Midbrain (tissue), 1 donor: ENCODE data around the gene LDLRAD4.
"Not testable (repeated sequence)": the region's sequence is repeated elsewhere in the genome, so short reads cannot be mapped to it uniquely, and the experiment has no call there.

ENCODE experiments used
- DNase-seq: peaks from one replicate; lab custom pipeline; 2025; lab: John Stamatoyannopoulos, UW

The LDLRAD4 gene

GRCh38 chr18:13594551-13594950 lies 376.0 kb downstream of the LDLRAD4 start:
- no peak for DNase-seq

- DNase-seq: no peak
Observed at GRCh38 chr18:13597068-13597467, 378.5 kb downstream of the LDLRAD4 start.

GRCh38 chr18:13598591-13598990 lies 380.0 kb downstream of the LDLRAD4 start:
- no peak for DNase-seq

- no peak for DNase-seq
Observed at GRCh38 chr18:13599031-13599430, 380.5 kb downstream of the LDLRAD4 start.

GRCh38 chr18:13603304-13604019 lies 384.9 kb downstream of the LDLRAD4 start:
- no peak for DNase-seq

- DNase-seq: no peak
Observed at GRCh38 chr18:13604786-13605185, 386.2 kb downstream of the LDLRAD4 start.

- DNase-seq: no peak
Observed at GRCh38 chr18:13605477-13605876, 386.9 kb downstream of the LDLRAD4 start.

- DNase-seq: no peak
Observed at GRCh38 chr18:13605901-13606300, 387.3 kb downstream of the LDLRAD4 start.

GRCh38 chr18:13606604-13607254 lies 388.2 kb downstream of the LDLRAD4 start:
- DNase-seq: no peak

- DNase-seq: not testable (repeated sequence)
Observed at GRCh38 chr18:13608024-13608562, 389.5 kb downstream of the LDLRAD4 start.

- no peak for DNase-seq
Observed at GRCh38 chr18:13608791-13609532, 390.4 kb downstream of the LDLRAD4 start.

GRCh38 chr18:13610555-13611141 lies 392.1 kb downstream of the LDLRAD4 start:
- no peak for DNase-seq

GRCh38 chr18:13611142-13611600 lies 392.6 kb downstream of the LDLRAD4 start:
- DNase-seq: peak; percentile 85

- DNase-seq: peak; percentile 80
Observed at GRCh38 chr18:13611601-13612195, 393.1 kb downstream of the LDLRAD4 start.

- DNase-seq: peak; percentile 70
Observed at GRCh38 chr18:13612196-13612997, 393.8 kb downstream of the LDLRAD4 start.

GRCh38 chr18:13613099-13613498 lies 394.5 kb downstream of the LDLRAD4 start:
- DNase-seq: no peak

- no peak for DNase-seq
Observed at GRCh38 chr18:13613591-13614501, 395.3 kb downstream of the LDLRAD4 start.

- DNase-seq: no peak
Observed at GRCh38 chr18:13614641-13615288, 396.2 kb downstream of the LDLRAD4 start.

- DNase-seq: no peak
Observed at GRCh38 chr18:13615432-13615861, 396.9 kb downstream of the LDLRAD4 start.
